Measurements from ENCODE around the gene PAQR4. TPM values are rescaled to one million over a fixed set of nuclear protein-coding genes. Genes with fewer than 3 reads are reported as not detected.

Gene PAQR4
- total and polyA plus RNA-seq, 2 of the 13 experiments (the other 11 are each of a cell fraction or from before 2014, with no cell fraction given): 15.9 to 24.8 TPM

- TF ChIP-seq ZHX2 (IDR thresholded peaks at IDR 0.05; ENCODE audit: low read depth) (peak; percentile 48; the same call in 1 of the 2 replicates), ZHX2 (CRISPR knock-in tag; IDR thresholded peaks at IDR 0.05; ENCODE audit: borderline replicate concordance) (0 out of 2 replicates have a peak, but pooled peaks have one; percentile 65), RORA (CRISPR knock-in tag; IDR thresholded peaks at IDR 0.05) (no peak), ZNF460 (CRISPR knock-in tag; IDR thresholded peaks at IDR 0.05; ENCODE audit: borderline replicate concordance) (0 out of 2 replicates have a peak, but pooled peaks have one; percentile 40), RELA (CRISPR knock-in tag; IDR thresholded peaks at IDR 0.05) (0 out of 2 replicates have a peak, but pooled peaks have one; percentile 30), IRX3 (CRISPR knock-in tag; IDR thresholded peaks at IDR 0.05; ENCODE audit: borderline replicate concordance, low read depth) (no peak), MAZ (IDR thresholded peaks at IDR 0.05; ENCODE audit: borderline replicate concordance, low read depth, low read length) (peak; percentile 83), MAZ (CRISPR knock-in tag; IDR thresholded peaks at IDR 0.05; ENCODE audit: low read depth) (peak; percentile 68; the same call in 1 of the 2 replicates), KLF12 (CRISPR knock-in tag; IDR thresholded peaks at IDR 0.05; ENCODE audit: borderline replicate concordance) (peak; percentile 67), ZNF121 (CRISPR knock-in tag; IDR thresholded peaks at IDR 0.05) (peak; percentile 32; the same call in 1 of the 2 replicates), ZNF510 (CRISPR knock-in tag; IDR thresholded peaks at IDR 0.05; ENCODE audit: low read depth) (peak; percentile 70; the same call in 1 of the 2 replicates), RBAK (CRISPR knock-in tag; IDR thresholded peaks at IDR 0.05) (no peak), GATA4 (IDR thresholded peaks at IDR 0.05; ENCODE audit: borderline replicate concordance, low read depth) (0 out of 2 replicates have a peak, but pooled peaks have one; percentile 19), ZNF292 (CRISPR knock-in tag; IDR thresholded peaks at IDR 0.05; ENCODE audit: borderline replicate concordance, low read depth) (0 out of 2 replicates have a peak, but pooled peaks have one; percentile 32), CSRNP1 (CRISPR knock-in tag; IDR thresholded peaks at IDR 0.05) (no peak; the same call in 1 of the 2 replicates), TBX3 (IDR thresholded peaks at IDR 0.05; ENCODE audit: borderline replicate concordance) (0 out of 2 replicates have a peak, but pooled peaks have one; percentile 25), DR1 (CRISPR knock-in tag; IDR thresholded peaks at IDR 0.05) (peak; percentile 7; the same call in 1 of the 2 replicates), ZNF777 (CRISPR knock-in tag; IDR thresholded peaks at IDR 0.05) (peak; percentile 86), ATF2 (CRISPR knock-in tag; IDR thresholded peaks at IDR 0.05) (peak; percentile 98)
Measured at GRCh38 chr16:3020604-3021448, 51.7 kb downstream of the PAQR4 start (continued).
